ENCODE results near the gene MRPS31. TPM values are rescaled to one million over a fixed set of nuclear protein-coding genes. Genes with fewer than 3 reads are reported as not detected.

The MRPS31 gene
- total and polyA plus RNA-seq, 12 donors: 13.1 to 115 (median 24.9) TPM

DNA sequence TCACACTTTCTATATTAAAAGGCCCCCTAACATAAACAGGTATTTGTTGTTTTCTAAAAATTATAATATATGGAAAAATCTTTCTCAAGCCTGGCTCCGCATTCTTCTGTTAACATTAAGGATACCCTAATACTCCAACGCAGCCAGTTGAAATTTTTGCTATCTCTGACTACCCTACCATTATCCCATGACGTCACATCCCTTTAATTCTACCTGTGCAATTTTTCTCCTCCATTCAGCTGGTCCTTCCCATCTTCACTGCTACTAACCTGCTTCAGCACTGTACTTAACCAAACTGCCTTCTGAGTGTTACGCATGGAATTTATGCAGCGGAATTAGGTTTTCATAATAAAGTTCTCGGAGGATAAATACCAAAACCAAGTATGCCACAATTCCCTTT, 1.0 kb downstream of the MRPS31 start:
- Histone ChIP-seq H3K27ac (peak overlapping the region in 1 of 5 donors; percentile 82), H3K36me3 (replicated peaks in 1 of 2) (no peaks in the 10 kb centered on the region), H3K9me3 (replicated peaks in 1 of 3) (no peaks in the 10 kb centered on the region), H3K4me3 (peak overlapping the region in 1 of 4 donors; percentile 66), H3K4me1 (replicated peaks in 1 of 2) (peaks cover 0 to 8% of the 10 kb centered on the region in 2 donors), H3K27me3 (no peaks in the 10 kb centered on the region)
- intact Hi-C loops (cut with DNase I): loop anchor here in 1 of 2 donors (10.0 kb wide), 1 partner anchor 1085 kb away; no protein-coding TSS in a partner anchor
- 74 to 80% (median 77%) methylated on average over 6 of the region's 6 CpGs for WGBS, 4 donors
- TF ChIP-seq, protein P1, sequence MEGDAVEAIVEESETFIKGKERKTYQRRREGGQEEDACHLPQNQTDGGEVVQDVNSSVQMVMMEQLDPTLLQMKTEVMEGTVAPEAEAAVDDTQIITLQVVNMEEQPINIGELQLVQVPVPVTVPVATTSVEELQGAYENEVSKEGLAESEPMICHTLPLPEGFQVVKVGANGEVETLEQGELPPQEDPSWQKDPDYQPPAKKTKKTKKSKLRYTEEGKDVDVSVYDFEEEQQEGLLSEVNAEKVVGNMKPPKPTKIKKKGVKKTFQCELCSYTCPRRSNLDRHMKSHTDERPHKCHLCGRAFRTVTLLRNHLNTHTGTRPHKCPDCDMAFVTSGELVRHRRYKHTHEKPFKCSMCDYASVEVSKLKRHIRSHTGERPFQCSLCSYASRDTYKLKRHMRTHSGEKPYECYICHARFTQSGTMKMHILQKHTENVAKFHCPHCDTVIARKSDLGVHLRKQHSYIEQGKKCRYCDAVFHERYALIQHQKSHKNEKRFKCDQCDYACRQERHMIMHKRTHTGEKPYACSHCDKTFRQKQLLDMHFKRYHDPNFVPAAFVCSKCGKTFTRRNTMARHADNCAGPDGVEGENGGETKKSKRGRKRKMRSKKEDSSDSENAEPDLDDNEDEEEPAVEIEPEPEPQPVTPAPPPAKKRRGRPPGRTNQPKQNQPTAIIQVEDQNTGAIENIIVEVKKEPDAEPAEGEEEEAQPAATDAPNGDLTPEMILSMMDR (IDR thresholded peaks at IDR 0.05): no peak
- TF ChIP-seq POLR2A (IDR thresholded peaks at IDR 0.05): no peak
- no peak for DNase-seq

DNA sequence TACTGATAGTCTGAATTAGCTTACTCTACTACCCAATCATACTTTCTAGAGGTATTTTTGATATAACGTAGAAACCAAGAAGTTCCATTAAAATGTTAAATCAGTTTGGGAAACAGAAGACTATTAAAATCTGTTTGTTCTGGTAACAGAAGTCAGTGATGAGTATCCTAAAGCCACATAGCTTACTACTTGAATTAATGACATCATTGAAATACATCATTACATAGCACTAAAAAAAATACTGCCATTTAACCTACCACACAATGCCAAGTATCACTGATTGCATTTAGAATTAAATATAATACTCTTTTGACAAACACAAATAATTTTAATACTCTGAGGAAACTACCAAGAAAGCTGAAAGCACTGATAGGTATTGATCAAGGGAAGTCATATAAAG, 5.4 kb downstream of the MRPS31 start:
- Histone ChIP-seq H3K9me3 (replicated peaks in 1 of 3) (no peaks in the 10 kb centered on the region), H3K27me3 (no peaks in the 10 kb centered on the region), H3K36me3 (replicated peaks in 1 of 2) (peaks cover 0 to 3% of the 10 kb centered on the region in 2 donors), H3K4me3 (no peak overlapping the region), H3K4me1 (replicated peaks in 1 of 2) (peaks cover 0 to 8% of the 10 kb centered on the region in 2 donors), H3K27ac (no peak overlapping the region)
- 94 to 97% (median 95%) methylated on average over 1 of the region's 1 CpG for WGBS, 4 donors
- TF ChIP-seq, protein P1 (IDR thresholded peaks at IDR 0.05): no peak
- TF ChIP-seq POLR2A (IDR thresholded peaks at IDR 0.05): no peak
- intact Hi-C loops (cut with DNase I): no loop called here
- DNase-seq: no peak

DNA sequence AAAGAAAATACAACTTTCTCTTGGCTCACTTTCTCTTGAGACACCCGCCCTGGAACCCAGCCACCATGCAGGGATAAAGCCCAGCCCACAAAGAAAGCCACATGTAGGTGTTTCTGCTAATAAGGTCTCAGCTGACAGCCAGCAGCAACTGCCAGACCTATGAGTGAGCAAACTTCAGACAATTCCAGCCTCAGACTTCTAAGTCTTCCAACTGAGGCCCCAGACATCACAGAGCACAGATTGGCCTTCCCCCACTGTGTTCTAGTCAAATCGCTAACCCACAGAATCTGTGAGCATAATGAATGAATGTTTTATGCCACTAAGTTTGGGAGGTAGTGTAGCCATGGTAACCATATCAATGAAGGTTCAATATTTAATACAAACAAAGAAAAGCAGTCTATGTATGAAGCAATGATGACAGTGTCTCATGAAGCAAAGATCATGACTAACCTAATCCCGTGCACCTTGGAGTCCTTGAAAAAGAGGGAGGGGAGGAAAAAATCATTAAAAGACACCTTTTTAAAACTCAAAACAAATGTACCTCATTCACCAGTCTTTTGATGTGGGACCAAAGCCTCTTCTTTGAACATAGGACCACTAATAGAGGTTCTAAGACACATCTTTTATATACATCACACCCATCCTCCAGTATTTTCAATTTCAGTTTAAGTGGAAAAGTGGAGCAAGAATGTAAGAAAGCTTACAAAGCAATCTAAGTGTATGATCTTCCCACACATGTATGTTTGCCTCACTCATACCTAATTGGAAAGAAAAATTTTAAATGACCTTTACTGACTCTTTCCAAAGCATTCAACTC, 6.2 kb downstream of the MRPS31 start:
- Histone ChIP-seq H3K9me3 (replicated peaks in 1 of 3) (no peaks in the 10 kb centered on the region), H3K36me3 (replicated peaks in 1 of 2) (peaks cover 0 to 3% of the 10 kb centered on the region in 2 donors), H3K27me3 (no peaks in the 10 kb centered on the region), H3K4me1 (replicated peaks in 1 of 2) (peaks cover 0 to under 1% of the 10 kb centered on the region in 2 donors), H3K27ac (no peak overlapping the region), H3K4me3 (no peak overlapping the region)
- WGBS, 4 donors: 74 to 90% (median 82%) methylated on average over 3 of the region's 3 CpGs
- TF ChIP-seq POLR2A (IDR thresholded peaks at IDR 0.05): no peak
- TF ChIP-seq, protein P1 (IDR thresholded peaks at IDR 0.05): no peak
- DNase-seq: no peak
- intact Hi-C loops (cut with DNase I): no loop called here

DNA sequence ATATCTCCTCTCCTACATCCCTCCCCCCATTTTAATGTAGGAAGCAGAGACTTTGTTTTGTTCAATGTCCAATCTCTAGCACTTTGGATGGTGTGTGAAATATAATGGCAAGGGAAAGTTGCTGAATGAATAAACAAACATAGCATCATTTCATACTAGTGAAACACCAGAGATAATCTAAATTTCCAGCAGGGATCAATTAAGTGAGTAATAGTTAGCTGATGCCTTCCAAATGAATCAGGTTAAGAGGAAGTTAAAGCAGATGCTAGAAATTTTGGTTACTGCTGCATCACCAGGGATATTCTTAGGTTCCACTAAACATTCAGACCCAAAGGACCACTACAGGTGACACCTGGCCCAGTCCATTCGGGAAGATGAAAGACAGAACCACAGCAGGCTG, 8.1 kb downstream of the MRPS31 start:
- Histone ChIP-seq H3K4me1 (replicated peaks in 1 of 2) (no peaks in the 10 kb centered on the region), H3K4me3 (no peak overlapping the region), H3K27me3 (no peaks in the 10 kb centered on the region), H3K36me3 (replicated peaks in 1 of 2) (peaks cover 0 to 3% of the 10 kb centered on the region in 2 donors), H3K27ac (no peak overlapping the region), H3K9me3 (replicated peaks in 1 of 3) (no peaks in the 10 kb centered on the region)
- TF ChIP-seq, protein P1 (IDR thresholded peaks at IDR 0.05): no peak
- no peak for TF ChIP-seq POLR2A (IDR thresholded peaks at IDR 0.05)
- intact Hi-C loops (cut with DNase I): no loop called here
- DNase-seq: no peak
- 80 to 100% (median 87%) methylated on average over 1 of the region's 1 CpG for whole genome bisulfite sequencing, 4 donors

All from adrenal gland (tissue), 12 donors.